ENCODE results near the gene FAM107B.

DNA sequence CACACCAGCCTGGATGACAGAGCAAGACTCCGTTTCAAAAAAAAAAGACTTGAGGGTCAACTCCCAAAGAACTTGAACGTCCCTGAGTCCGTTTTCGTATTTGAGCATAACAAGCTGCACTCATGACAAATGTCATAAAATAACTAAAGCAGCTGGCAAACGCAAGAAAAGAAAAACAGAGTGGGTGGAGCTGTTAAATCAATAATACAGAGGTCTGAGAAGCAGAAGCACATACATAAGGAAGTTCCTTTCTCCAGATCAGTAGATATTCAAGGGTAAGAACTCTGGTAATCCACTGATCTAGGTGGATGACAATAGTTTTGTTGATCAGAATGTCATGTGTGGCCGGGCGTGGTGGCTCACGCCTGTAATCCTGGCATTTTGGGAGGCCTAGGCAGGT lies 150.1 kb downstream of the FAM107B start:
- no peak for TF ChIP-seq POLR2A (IDR thresholded peaks at IDR 0.05; ENCODE audit: control extremely low read depth in 1 of 2, low read depth in 2 of 2, low read length in 2 of 2)
- TF ChIP-seq, protein P1, sequence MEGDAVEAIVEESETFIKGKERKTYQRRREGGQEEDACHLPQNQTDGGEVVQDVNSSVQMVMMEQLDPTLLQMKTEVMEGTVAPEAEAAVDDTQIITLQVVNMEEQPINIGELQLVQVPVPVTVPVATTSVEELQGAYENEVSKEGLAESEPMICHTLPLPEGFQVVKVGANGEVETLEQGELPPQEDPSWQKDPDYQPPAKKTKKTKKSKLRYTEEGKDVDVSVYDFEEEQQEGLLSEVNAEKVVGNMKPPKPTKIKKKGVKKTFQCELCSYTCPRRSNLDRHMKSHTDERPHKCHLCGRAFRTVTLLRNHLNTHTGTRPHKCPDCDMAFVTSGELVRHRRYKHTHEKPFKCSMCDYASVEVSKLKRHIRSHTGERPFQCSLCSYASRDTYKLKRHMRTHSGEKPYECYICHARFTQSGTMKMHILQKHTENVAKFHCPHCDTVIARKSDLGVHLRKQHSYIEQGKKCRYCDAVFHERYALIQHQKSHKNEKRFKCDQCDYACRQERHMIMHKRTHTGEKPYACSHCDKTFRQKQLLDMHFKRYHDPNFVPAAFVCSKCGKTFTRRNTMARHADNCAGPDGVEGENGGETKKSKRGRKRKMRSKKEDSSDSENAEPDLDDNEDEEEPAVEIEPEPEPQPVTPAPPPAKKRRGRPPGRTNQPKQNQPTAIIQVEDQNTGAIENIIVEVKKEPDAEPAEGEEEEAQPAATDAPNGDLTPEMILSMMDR (IDR thresholded peaks at IDR 0.05; ENCODE audit: control extremely low read depth in 1 of 3, insufficient read depth in 1 of 3, low read depth in 1 of 3, low read length in 3 of 3): no peak
- no peak for TF ChIP-seq SIN3A (conservative IDR thresholded peaks at IDR 0.05 in 1 of 2, IDR thresholded peaks at IDR 0.05 in 1 of 2; ENCODE audit: low read depth in 1 of 2, low read length in 2 of 2)
- no peak for TF ChIP-seq GTF2F1 (IDR thresholded peaks at IDR 0.05; ENCODE audit: borderline replicate concordance, low read depth, low read length)
- TF ChIP-seq EZH2 (IDR thresholded peaks at IDR 0.05; ENCODE audit: low read depth, low read length, severe bottlenecking): no peak
- no peak for TF ChIP-seq EP300 (IDR thresholded peaks at IDR 0.05; ENCODE audit: borderline replicate concordance in 1 of 2, low read depth in 2 of 2, low read length in 2 of 2)
- TF ChIP-seq RAD21 (IDR thresholded peaks at IDR 0.05 in 1 of 2, conservative IDR thresholded peaks at IDR 0.05 in 1 of 2; ENCODE audit: low read depth in 2 of 2, low read length in 2 of 2): no peak

Data from H1 (cell line).